Natural killer cell (primary cell): ENCODE measurements around the gene PSORS1C1. TPM values are rescaled to one million over a fixed set of nuclear protein-coding genes. Genes with fewer than 3 reads are reported as not detected.

Source experiments
- ATAC-seq, 3 donors: fragments of 150-1000 bp in 2 of 3; fragments of 200-7000 bp in 1 of 3; cut with Tn5 transposase; 1 replicate in 1 of 3; 2 replicates in 2 of 3; pipeline ENCODE4 v1.10.0; 2021; ENCODE audit warnings: mild to moderate bottlenecking in 2 of 3, moderate library complexity in 2 of 3
- DNase-seq, 2 donors: peaks; one replicate each; pipeline versions ENCODE4 v3.0.0 to v3.0.0-alpha.2; 2013 to 2021; ENCODE audit warnings: mixed read lengths in 1 of 2
- H3K27ac ChIP-seq: one replicate; pipeline ENCODE4 v1.5.1; 2013; ENCODE audit warnings: mild to moderate bottlenecking, low read length
- H3K27me3 ChIP-seq: one replicate; pipeline ENCODE4 v1.6.1; 2013; ENCODE audit warnings: low read length; ENCODE audit not compliant: control insufficient read depth, insufficient read depth
- H3K36me3 ChIP-seq: one replicate; pipeline ENCODE4 v1.6.1; 2013; ENCODE audit warnings: low read length; ENCODE audit not compliant: control insufficient read depth, insufficient read depth
- H3K4me1 ChIP-seq: one replicate; pipeline ENCODE4 v1.6.1; 2013; ENCODE audit warnings: low read length; ENCODE audit not compliant: control insufficient read depth, insufficient read depth
- H3K4me3 ChIP-seq: one replicate; pipeline ENCODE4 v1.5.1; 2013; ENCODE audit warnings: low read length
- H3K9me3 ChIP-seq: one replicate; pipeline ENCODE4 v1.6.1; 2013; ENCODE audit warnings: low read length; ENCODE audit not compliant: control insufficient read depth, insufficient read depth
- H3K27ac Mint-ChIP-seq, 2 donors: one replicate each; pipeline ENCODE4 v1.8.0; 2022; ENCODE audit warnings: mild to moderate bottlenecking in 2 of 2, mixed read lengths in 2 of 2, moderate library complexity in 1 of 2
- H3K27me3 Mint-ChIP-seq, 2 donors: one replicate each; pipeline ENCODE4 v1.8.0; 2022; ENCODE audit warnings: low read depth in 2 of 2, mixed read lengths in 2 of 2
- H3K36me3 Mint-ChIP-seq: one replicate; pipeline ENCODE4 v1.8.0; 2022; ENCODE audit warnings: mixed read lengths
- H3K4me1 Mint-ChIP-seq, 2 donors: one replicate each; pipeline ENCODE4 v1.8.0; 2022; ENCODE audit warnings: mixed read lengths in 2 of 2
- H3K4me3 Mint-ChIP-seq: one replicate; pipeline ENCODE4 v1.8.0; 2022; ENCODE audit warnings: mild to moderate bottlenecking, moderate library complexity, mixed read lengths
- H3K9me3 Mint-ChIP-seq, 2 donors: one replicate each; pipeline ENCODE4 v1.8.0; 2022; ENCODE audit warnings: mixed read lengths in 2 of 2
- WGBS: methylation state at CpG from one replicate; pipeline ENCODE4 v1.1.7; 2013; ENCODE audit warnings: missing lambda C conversion rate; ENCODE audit not compliant: insufficient coverage; 5-methylcytosine and 5-hydroxymethylcytosine counted together
- intact Hi-C: fragments of 100-400 bp; cut with micrococcal nuclease; formaldehyde crosslinking; loops from one replicate; pipeline ENCODE4 v1.14.2; 2022
- total RNA-seq, 4 donors: library from RNA; stranded (reverse); fragments of 120-200 nt in 1 of 4; gene quantifications; one replicate each; pipeline versions ENCODE4 v1.2.3 to v1.2.4, GENCODE V29; 2013 to 2022
- TF ChIP-seq, protein P1 (sequence below): fragments of 200-600 bp; IDR thresholded peaks from one replicate; pipeline ENCODE4 v1.8.0; 2022; ENCODE audit warnings: antibody characterized with exemption

The PSORS1C1 gene
- total RNA-seq, 3 donors from 2014 or later (not counting 1 experiment from before 2014, with no cell fraction given), result not detected

DNA sequence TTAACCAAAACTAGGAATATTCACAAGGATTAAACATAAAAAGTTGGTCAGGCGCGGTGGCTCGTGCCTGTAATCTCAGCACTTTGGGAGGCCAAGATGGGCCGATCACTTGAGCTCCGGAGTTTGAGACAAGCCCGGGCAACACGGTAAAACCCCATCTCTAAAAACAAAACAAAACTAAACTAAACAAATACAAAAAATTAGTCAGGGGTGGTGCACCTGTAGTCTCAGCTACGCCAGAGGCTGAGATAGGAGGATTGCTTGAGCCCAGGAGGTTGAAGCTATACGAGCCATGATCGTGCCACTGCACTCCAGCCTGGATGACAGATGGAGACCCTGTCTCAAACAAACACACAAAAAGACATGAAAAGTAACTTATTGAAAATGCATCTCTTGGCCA lies 21.1 kb downstream of the PSORS1C1 start:
- Histone ChIP-seq H3K4me1 (peaks cover 6% of the 10 kb centered on the region), H3K27me3 (no peaks in the 10 kb centered on the region), H3K9me3 (no peaks in the 10 kb centered on the region), H3K27ac (no peak overlapping the region), H3K4me3 (no peak overlapping the region), H3K36me3 (no peaks in the 10 kb centered on the region)
- Mint-ChIP-seq H3K36me3 (no peaks in the 10 kb centered on the region), H3K27ac (no peak overlapping the region), H3K4me3 (no peak overlapping the region), H3K27me3 (peaks cover 0 to 3% of the 10 kb centered on the region in 2 donors), H3K9me3 (no peaks in the 10 kb centered on the region), H3K4me1 (peaks cover 5 to 6% of the 10 kb centered on the region in 2 donors)
- 86% methylated on average over 6 of the region's 10 CpGs for WGBS
- no peak for DNase-seq
- no peak for ATAC-seq
- TF ChIP-seq, protein P1, sequence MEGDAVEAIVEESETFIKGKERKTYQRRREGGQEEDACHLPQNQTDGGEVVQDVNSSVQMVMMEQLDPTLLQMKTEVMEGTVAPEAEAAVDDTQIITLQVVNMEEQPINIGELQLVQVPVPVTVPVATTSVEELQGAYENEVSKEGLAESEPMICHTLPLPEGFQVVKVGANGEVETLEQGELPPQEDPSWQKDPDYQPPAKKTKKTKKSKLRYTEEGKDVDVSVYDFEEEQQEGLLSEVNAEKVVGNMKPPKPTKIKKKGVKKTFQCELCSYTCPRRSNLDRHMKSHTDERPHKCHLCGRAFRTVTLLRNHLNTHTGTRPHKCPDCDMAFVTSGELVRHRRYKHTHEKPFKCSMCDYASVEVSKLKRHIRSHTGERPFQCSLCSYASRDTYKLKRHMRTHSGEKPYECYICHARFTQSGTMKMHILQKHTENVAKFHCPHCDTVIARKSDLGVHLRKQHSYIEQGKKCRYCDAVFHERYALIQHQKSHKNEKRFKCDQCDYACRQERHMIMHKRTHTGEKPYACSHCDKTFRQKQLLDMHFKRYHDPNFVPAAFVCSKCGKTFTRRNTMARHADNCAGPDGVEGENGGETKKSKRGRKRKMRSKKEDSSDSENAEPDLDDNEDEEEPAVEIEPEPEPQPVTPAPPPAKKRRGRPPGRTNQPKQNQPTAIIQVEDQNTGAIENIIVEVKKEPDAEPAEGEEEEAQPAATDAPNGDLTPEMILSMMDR, result no peak
- intact Hi-C loops, result no loop called here

DNA sequence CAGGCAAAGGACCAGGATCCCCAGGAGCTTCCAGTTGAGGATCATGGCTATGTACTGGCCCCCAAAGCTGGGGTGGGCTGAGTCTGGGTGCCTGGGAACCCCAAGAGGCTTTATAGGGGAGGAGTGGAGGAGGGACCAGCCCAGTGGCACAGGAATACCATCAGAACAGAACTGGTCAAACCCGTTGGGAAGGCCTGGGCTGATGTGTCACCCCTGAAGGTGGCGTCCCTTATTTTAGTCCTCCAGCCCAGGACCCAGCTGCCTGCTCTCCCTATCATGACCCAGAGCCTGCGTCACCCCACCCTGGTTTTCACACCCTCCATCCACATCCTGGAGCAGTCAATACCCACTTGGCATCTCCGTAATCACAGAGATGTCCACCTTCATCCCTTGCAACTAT lies 24.4 kb downstream of the PSORS1C1 start, which contains the start of gene PSORS1C2:
Gene PSORS1C2 (minus strand): TSS at position 85 of the 400 bp plus-strand sequence. CDS start 40 bp downstream, at position 45.
- Mint-ChIP-seq H3K9me3 (no peaks in the 10 kb centered on the region), H3K27me3 (peaks cover 0 to 3% of the 10 kb centered on the region in 2 donors), H3K4me1 (peaks cover 5 to 6% of the 10 kb centered on the region in 2 donors), H3K27ac (no peak within 1 kb of the TSS), H3K36me3 (no peaks in the 10 kb centered on the region), H3K4me3 (no peak within 1 kb of the TSS)
- DNase-seq (no peak), ATAC-seq (no peak)
- WGBS, result 82% methylated on average over 4 of the region's 4 CpGs
- H3K9me3 ChIP-seq, result no peaks in the 10 kb centered on the region
- H3K27ac ChIP-seq, result no peak within 1 kb of the TSS
- no peaks in the 10 kb centered on the region for H3K27me3 ChIP-seq
- TF ChIP-seq, protein P1, result no peak
- intact Hi-C loops, result no loop called here
- H3K4me3 ChIP-seq, result no peak within 1 kb of the TSS
- peaks cover 6% of the 10 kb centered on the region for H3K4me1 ChIP-seq
- H3K36me3 ChIP-seq, result no peaks in the 10 kb centered on the region

GRCh38 chr6:31139599-31139998 lies 25.0 kb downstream of the PSORS1C1 start:
- ATAC-seq (no peak), DNase-seq (no peak)
- peaks cover 6% of the 10 kb centered on the region for H3K4me1 ChIP-seq
- 73% methylated on average over 4 of the region's 4 CpGs for WGBS
- H3K27ac Mint-ChIP-seq, result no peak overlapping the region
- peaks cover 0 to 3% of the 10 kb centered on the region in 2 donors for H3K27me3 Mint-ChIP-seq
- no peaks in the 10 kb centered on the region for H3K36me3 ChIP-seq
- no peak overlapping the region for H3K27ac ChIP-seq
- no peak overlapping the region for H3K4me3 Mint-ChIP-seq
- no peaks in the 10 kb centered on the region for H3K27me3 ChIP-seq
- H3K36me3 Mint-ChIP-seq, result no peaks in the 10 kb centered on the region
- no peaks in the 10 kb centered on the region for H3K9me3 Mint-ChIP-seq
- peaks cover 5 to 6% of the 10 kb centered on the region in 2 donors for H3K4me1 Mint-ChIP-seq
- no peaks in the 10 kb centered on the region for H3K9me3 ChIP-seq
- intact Hi-C loops, result no loop called here
- H3K4me3 ChIP-seq, result no peak overlapping the region
- TF ChIP-seq, protein P1, result no peak

DNA sequence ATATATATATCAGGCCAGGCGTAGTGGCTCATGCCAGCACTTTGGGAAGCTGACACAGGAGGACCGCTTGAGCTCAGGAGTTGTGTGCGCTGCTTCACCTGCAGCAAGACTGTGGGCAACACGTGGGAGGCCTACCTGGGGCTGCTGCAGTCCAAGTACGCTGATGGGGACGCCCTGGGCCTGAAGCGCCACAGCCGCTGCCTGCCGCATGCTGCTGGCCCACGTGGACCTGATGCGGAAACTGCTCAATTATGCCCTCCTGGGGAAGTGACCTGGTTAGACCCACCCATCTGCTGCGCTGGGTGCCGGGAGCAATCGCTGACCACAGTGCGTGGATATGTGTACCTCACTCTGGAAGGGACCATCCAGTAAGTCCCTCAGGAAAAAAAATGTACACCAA lies 26.0 kb downstream of the PSORS1C1 start:
- intact Hi-C loops, result no loop called here
- ATAC-seq, result no peak
- WGBS, result 91% methylated on average over 15 of the region's 15 CpGs

More for the DNA sequence above, 26.0 kb downstream of the PSORS1C1 start:
- H3K27me3 ChIP-seq, result no peaks in the 10 kb centered on the region
- no peaks in the 10 kb centered on the region for H3K9me3 ChIP-seq
- Mint-ChIP-seq H3K4me1 (peaks cover 5 to 6% of the 10 kb centered on the region in 2 donors), H3K9me3 (no peaks in the 10 kb centered on the region), H3K27ac (no peak overlapping the region), H3K36me3 (no peaks in the 10 kb centered on the region), H3K4me3 (no peak overlapping the region), H3K27me3 (peaks cover 0 to 3% of the 10 kb centered on the region in 2 donors)
- H3K4me1 ChIP-seq, result peaks cover 6% of the 10 kb centered on the region
- no peak for DNase-seq
- H3K4me3 ChIP-seq, result no peak overlapping the region
- peaks cover 2% of the 10 kb centered on the region for H3K36me3 ChIP-seq
- no peak overlapping the region for H3K27ac ChIP-seq
- TF ChIP-seq, protein P1, result no peak
